Retinal pigment epithelial cell (primary cell): ENCODE measurements around the gene AK4.

Experiments used
- DNase-seq: peaks from one replicate; pipeline ENCODE4 v3.0.0-alpha.2; 2010; ENCODE audit warnings: low read depth
- H3K4me3 ChIP-seq: 2 replicates; pipeline ENCODE4 v1.5.1; 2011; ENCODE audit warnings: mild to moderate bottlenecking, low read length, control low read depth, moderate library complexity
- TF ChIP-seq, protein P1 (sequence below): conservative IDR thresholded peaks from 2 replicates; pipeline ENCODE4 v1.5.1; 2011; ENCODE audit warnings: low read depth, low read length, control low read depth, inconsistent platforms

AK4 gene

DNA sequence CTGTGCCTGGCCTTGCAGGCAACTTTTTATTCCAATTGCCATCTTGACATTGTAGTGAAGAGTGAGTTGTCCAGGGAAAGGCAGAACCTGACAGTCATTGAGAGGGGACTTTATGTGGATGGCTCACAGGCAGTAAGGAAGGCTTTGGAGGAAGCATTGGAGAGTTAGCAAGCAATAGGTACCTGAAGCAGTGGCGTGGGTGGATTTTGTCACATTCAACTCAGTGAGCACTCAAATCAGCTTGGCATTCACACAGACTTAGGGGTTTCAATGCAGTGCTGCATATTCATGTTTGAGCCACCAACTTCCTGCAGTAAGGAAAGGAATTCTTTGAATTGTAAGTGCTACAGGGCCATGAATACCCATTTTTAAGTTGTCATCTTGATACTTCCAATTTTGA is 69.0 kb downstream of the AK4 start:
- H3K4me3 ChIP-seq, result no peak overlapping the region
- TF ChIP-seq, protein P1, sequence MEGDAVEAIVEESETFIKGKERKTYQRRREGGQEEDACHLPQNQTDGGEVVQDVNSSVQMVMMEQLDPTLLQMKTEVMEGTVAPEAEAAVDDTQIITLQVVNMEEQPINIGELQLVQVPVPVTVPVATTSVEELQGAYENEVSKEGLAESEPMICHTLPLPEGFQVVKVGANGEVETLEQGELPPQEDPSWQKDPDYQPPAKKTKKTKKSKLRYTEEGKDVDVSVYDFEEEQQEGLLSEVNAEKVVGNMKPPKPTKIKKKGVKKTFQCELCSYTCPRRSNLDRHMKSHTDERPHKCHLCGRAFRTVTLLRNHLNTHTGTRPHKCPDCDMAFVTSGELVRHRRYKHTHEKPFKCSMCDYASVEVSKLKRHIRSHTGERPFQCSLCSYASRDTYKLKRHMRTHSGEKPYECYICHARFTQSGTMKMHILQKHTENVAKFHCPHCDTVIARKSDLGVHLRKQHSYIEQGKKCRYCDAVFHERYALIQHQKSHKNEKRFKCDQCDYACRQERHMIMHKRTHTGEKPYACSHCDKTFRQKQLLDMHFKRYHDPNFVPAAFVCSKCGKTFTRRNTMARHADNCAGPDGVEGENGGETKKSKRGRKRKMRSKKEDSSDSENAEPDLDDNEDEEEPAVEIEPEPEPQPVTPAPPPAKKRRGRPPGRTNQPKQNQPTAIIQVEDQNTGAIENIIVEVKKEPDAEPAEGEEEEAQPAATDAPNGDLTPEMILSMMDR, result no peak

DNA sequence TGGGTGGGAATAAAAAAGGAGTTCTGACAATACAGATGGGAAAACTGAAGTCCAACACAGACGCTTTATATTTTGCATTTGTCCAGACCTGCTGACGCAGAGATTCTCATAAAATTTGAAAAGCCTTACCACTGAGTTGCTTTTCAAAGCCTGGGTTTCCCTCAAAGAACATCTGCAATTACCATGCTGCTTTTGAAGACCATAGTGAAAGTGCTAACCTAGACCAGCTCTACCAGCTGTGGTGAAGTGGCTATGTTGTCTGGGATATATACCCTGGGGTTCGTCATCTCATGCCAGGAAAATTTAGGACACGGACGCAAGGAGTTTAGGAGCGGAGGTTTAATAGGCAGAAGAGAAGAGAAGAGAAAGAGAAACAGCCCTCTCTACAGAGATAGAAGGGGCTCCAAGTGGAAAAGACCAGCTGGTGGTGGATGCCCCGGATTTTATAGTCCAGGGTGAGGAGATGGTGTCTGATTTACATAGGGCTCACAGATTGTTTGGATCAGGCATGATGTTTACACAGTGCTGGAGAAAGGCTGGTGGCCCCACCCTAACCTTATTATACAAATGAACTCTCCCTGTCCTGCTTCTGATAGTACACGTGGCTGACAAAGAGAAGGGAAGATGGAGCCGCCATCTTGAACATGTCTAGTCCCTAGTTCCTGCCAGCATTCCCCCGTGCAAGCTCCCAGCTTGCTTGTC is 73.8 kb downstream of the AK4 start:
- no peak overlapping the region for H3K4me3 ChIP-seq
- no peak for DNase-seq
- TF ChIP-seq, protein P1, result no peak

More for the DNA sequence above, 69.0 kb downstream of the AK4 start:
- DNase-seq, result no peak

DNA sequence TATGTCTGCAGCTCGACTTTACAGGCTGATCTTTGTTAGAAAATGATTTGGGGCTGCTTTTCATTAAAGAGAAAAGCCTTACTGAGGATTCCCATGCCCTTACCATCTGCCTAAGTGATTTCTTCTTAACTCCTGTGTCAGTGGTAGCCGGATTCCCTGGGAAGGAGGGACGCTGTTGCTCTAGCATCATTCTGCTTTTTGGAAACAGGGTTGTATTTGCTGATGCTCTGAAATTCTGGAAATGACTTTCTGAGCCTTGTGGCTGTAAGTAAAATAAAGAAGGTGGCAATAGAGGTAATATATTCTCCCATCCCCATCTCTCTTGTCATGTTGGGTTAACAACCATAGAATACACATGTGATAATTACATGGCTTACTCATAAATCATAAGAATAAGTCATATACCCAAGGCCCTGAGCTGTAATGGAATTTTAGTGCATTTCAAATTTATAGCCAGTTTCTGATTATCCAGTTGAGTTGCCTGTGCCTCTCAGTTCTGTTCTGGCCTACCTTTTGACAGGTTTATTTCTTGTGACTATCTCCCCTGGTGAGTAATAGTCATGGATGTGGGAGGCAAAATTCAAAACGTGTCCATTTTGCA is 74.4 kb downstream of the AK4 start:
- no peak overlapping the region for H3K4me3 ChIP-seq
- no peak for DNase-seq
- TF ChIP-seq, protein P1, result no peak

DNA sequence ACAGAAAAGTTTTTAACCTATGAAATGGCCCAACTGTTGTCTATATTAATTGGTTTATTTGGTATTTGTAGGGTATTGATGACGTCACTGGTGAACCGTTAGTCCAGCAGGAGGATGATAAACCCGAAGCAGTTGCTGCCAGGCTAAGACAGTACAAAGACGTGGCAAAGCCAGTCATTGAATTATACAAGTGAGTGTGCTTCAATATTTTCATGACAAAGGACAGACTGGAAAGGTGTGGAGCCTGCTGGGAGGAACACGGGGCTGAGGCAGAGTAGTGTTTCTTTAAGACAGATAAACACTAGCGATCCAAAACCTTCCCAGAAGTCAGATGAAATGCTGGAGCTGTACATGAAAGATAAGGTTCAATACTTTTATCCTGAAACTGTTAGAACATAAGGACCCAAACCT is 76.7 kb downstream of the AK4 start:
- H3K4me3 ChIP-seq, result no peak overlapping the region
- TF ChIP-seq, protein P1, result no peak
- DNase-seq, result no peak

DNA sequence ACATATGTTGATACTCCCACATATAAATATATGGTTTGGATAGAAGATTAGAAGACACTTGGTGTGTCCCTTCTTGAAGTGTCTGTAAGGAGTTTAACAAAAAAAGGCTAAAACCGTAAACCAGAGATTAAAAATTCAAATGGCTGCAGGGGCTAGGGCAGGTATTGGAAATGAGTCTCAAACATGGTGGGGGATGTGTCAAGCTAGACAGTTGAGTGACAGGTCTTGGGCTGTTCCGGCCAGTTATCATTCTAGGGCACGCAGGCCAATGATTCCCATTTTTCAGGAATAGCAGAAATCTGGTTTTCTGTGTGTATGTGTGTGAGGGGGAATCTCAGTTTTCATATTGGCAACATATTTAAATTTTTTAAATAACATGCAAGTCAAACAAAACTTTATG is 77.2 kb downstream of the AK4 start:
- DNase-seq, result no peak
- H3K4me3 ChIP-seq, result no peak overlapping the region
- TF ChIP-seq, protein P1, result no peak

DNA sequence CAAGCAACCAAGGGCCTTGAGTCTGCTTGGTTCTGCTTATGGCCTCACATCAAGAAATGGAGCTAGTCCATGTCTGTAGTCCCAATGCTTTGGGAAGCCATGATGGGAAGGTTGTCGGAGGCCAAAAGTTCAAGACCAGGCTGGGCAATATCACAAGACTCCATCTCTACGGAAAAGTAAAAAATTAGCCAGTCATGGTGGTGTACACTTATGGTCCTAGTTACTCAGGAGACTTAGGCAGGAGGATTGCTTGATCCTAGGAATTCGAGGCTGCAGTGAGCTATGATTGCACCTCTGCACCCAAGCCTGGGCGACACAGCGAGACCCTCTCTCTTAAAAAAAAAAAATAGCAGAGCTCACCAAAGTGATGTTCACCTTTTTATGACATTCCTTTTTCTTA is 81.2 kb downstream of the AK4 start:
- TF ChIP-seq, protein P1, result no peak
- no peak overlapping the region for H3K4me3 ChIP-seq
- no peak for DNase-seq

DNA sequence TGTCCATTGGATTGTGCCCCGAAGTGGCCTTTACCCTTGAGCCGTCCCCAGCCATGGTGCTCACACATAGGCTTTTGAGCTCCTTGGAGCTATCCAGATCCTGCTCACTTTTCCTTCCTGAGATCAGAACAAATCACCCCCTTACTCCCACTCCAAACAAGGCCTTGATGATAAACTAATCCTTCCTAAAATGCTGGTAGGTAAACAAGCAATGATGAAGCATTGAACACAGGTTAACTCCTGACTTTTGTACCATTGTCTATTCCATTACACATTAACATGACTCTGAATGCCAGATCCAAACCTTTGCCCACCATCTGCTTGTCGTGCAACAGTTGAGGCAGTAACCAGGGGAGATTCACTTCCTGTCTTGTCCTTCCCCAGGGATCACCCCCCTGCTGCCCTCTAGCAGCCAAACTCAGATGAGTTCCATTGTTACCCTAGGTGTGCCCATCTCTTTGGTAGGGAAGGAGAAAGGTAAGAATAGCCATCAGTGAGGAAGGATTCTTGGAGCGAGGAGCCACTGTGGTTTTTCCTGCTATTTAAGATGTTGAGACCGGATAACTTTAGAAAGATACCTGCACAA is 81.8 kb downstream of the AK4 start:
- H3K4me3 ChIP-seq, result no peak overlapping the region
- TF ChIP-seq, protein P1, result no peak
- no peak for DNase-seq
